ENCODE data around the gene PRPF39.

The PRPF39 gene

DNA sequence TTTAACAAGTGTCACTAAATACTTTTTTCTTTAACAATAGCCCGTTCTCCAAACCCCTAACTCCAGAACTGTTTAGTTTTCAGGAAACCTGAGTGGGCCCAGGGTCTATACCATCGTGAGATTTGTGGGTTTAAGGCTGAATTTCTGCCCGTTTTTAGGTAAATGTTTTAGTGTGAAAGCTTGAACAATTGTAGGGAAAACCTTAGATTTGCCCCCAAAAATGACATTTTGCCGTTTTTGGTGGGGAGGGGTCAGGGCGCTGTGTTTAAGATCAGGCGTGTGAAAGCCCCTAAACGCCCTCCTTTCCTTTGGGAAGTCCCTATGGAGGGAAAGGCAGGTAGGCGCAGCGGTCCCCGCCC, 320 bp upstream of the PRPF39 start:
- DNase-seq = no peak

DNA sequence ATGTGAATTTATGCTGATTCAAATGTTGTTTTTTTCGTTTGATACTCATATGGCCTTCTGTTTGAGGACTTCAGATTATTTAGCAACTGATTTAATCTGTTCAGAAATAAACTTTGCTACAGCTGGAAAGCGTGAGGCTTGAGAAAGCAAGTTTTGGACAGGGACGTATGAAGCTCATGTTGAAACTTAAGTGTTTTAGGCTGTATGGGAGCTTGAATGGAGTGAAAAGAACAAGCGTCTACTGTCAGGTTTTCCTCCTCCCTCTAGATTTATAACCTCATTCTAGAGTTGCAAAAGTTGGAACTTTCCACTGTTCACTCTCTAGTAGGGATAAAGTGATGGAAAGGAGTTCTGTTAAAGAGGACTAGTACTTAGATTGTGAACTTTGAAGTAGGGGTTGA, 1.0 kb downstream of the PRPF39 start:
- DNase-seq = no peak

DNA sequence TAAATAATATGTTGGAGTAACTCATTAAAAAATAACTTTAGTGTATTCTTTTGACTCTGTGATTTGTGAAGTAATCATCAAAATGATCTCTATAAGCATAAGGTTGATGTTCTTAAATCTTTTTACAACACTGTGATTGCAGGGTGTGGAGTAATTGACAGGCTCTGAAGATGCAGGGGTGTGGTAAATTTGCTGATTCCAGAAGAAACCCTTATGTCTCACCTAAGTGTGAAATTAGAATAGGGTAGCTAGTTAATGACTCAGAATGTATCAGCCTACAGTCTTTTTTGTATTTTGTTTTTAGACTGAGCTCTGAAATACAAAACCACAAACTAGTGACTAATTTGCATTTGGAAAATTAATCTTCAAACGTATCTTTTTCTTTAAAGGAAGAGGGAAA, 5.9 kb downstream of the PRPF39 start:
- no peak for DNase-seq

DNA sequence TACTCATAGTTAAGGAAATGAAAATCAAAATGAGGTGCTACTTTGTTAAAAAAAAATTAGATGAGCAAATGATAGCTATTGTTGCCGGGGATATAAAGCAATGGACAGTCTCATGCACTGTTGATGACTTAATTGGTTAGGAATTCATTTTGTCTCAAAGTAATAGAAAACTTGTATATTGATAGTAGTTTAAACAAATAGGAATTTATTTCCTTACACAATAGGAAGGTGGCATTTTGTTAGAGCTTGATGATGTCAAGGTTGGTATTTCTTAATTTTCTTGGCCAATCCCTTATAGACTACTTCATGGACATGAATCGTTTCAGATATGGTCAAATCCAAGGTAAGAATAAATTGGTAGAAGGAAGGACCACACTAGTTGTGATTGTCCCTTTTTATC, 7.8 kb downstream of the PRPF39 start:
- DNase-seq = no peak

DNA sequence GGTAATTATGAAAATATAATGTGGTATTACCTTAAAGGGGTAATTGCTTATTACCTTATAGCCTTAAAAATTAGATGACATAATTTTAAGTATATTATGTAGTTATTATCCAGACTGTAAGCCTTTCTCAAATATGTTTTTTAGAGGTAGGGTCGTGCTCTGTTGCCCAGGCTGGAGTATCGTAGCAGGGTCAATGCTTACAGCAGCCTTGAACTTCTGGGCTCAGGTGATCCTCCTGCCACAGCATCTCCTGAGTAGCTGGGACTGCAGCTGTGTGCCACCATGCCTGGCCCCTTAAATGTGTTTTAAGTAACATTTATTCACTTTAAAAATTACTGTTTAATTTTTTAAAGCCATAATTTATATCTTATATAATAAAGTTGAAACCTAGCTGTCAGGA, 10.4 kb downstream of the PRPF39 start:
- no peak for DNase-seq

DNA sequence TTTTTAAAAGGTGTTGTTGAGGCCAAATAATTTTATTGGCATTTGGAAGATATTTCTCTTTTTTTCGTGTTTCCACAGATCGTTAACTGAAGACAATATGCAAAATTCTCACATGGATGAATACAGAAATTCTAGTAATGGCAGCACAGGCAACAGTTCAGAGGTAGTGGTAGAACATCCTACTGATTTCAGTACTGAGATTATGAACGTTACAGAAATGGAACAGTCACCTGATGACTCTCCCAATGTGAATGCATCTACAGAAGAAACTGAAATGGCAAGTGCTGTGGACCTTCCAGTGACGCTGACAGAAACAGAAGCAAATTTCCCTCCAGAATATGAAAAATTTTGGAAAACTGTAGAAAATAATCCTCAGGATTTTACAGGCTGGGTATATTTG, 11.2 kb downstream of the PRPF39 start:
- DNase-seq = no peak

DNA sequence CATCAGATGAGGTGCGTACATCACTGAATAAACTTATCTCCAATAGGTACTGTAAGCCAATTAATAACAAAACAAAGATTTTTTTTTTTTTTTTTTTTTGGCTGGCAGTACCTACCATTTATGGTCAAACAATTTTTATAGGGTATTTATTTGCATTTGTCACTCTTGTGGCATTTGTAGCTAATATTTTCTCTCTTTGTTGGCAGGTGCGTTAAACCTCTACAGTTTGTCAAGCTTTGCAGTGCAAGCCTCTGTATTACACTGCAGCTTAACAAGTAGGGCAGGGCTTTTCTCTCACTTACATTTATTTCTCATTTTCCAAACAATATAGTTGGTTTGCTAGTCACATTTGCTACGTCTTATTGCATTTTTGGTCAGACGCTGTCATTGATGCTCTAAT, 12.3 kb downstream of the PRPF39 start:
- no peak for DNase-seq

DNA sequence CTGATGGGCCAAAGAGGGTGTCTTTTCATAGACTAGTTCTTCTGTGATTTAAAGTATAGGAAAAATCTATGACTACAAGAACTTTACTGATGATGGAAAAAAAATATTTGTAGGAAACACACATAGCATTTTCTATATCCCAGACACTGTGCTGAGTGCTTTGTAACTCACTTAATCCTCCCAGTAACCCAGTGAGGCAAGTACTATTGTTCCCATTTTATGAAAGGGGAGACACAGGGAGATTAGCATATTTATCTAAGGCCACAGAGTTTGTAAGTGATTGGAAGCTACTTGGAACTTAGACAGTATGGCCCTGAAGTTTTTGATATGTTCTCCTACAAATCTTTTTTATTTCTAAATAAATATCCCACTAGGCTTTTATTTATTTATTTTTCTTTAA, 19.9 kb downstream of the PRPF39 start:
- no peak for DNase-seq

DNA sequence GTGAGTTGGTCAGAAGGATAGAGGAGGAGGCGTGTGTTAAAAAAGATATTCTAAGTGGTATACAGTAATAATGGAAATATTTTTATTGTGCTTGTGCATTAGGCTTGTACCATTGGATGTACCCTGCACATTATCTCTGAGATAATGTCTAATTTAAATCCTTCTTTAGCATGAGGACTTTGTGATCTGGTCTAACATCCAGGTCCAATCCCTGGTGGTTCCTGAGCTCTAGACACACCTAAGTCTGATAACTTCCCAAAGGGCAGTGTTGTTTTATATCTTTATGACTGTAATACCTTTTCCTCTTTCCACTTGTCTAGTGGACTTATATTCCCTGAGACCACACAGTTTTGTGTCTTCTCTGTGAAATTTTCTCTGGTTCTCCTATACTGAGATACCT, 20.6 kb downstream of the PRPF39 start:
- DNase-seq = no peak

DNA sequence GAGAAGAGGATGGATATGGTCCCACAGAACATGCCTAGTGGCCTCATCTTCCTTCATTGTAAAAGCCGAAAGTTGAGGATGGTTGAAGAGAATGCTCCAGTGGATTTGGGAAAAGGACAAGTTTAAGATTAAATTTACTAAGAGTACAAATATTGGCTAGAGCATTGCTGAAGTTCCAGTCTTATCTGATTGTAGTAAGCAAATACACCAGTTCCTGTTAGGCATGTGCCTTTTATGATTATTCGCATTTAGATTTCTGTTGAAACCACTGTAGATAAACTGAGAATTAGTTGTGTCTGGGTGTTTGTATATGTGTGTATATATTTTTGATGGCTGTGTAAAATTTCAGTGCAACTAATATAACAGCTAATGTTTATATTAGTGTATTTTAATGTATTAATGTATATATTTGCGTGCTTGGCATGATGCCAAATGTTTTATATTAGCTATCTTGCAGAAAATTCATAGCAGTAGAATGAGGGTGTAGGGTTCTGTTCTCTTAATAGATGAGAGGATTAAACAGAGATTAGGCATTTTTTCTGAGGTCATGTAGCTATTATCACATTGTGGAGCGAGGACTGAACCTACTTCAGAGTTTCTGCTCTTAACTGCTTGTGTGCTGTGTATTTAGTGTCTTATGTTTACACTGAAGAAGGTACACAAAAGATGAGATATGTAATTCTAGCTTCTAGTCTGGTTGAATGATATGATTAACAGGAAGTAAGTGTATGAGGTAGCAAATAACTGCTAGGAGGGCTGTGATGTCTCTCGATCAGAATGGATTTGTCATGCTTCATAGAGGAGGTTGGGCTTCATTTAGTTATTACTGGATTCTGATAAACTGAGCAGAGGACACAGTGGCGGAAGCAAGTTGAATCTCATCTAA, 29.2 kb downstream of the PRPF39 start:
- DNase-seq = no peak

DNA sequence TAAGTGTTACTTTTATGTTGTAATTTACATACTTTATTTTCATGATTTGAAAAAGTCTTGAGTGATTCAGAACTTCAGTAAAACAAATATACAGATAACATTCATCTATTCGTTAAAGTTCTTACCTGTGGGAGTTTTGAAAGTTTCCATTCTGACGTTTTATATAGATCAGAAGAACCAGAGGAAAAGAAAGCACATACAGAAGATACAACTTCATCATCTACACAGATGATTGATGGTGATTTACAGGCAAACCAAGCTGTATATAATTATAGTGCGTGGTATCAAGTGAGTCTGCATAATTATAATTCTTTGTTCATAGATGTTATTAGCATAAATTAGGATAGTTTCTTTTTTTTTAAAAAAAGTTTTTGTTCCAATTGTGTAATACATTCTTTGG, 30.4 kb downstream of the PRPF39 start:
- DNase-seq = no peak

DNA sequence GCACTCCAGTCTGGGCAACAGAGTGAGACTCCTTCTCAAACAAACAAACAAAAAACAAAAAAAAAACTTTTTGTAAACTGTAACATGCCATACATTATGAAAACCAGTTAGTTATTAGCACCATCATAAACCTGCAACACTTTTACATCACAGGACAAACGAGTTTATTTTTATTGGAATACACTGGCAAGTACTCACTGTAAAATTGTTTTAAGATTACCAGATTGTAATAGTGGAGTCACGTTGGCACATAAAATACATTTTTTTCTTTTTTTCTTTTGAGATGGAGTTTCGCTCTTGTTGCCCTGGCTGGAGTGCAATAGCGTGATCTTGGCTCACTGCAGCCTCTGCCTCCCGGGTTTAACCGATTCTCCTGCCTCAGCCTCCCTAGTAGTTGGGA, 34.7 kb downstream of the PRPF39 start:
- no peak for DNase-seq

DNA sequence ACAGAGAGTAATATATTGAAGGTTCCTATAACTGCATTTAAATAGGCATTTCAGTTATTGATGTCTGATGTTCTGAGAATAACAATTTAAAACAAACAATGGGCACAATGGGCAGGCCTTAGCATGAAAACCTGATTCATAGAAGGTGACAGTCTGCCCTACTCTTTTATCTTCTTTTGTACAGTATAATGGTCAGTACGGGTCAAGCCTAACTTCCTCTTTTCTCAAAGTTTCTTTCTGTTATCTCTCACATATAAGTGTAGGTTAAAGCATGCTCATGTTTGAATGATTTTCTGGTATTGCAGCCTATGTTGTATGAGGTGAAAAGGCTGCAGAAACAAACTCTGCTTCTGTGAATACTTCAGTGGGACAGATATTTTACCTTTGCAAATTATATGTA, 36.2 kb downstream of the PRPF39 start:
- DNase-seq = no peak

DNA sequence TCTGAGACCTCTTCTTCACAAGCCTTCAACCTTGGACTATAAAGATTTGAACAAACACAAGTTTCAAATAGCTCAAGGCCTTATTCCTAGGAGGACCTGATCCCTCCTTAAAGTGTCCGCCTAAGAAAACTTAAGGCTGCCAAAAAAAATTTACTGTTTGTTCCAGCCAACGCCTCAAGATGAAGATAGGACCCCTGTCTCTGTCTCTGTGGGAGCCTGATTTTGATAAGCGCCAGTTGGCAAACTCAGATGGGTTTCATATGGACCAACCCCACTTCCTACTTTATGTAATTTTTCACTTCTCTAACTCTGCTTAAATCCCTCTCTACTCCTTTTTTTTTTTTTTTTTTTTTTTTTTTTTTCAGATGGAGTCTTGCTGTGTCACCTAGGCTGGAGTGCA, 39.4 kb downstream of the PRPF39 start:
- no peak for DNase-seq

DNA sequence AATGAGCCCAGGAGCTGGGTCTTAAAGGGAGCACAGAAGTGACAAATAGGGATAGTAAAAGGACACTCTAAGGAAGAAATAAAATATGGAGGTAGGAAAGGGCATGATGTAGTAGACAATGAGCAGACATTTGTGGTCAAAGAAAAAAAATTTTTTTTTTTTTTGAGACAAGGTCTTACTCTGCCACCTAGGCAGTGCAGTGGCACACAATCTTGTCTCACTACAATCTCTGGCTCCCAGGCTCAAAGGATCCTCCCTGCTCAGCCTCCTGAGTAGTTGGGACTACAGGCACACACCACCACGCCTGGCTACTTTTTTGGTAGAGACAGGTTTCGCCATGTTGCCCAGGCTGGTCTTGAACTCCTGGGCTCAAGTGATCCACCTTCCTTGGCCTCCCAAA, 41.8 kb downstream of the PRPF39 start:
- no peak for DNase-seq

DNA sequence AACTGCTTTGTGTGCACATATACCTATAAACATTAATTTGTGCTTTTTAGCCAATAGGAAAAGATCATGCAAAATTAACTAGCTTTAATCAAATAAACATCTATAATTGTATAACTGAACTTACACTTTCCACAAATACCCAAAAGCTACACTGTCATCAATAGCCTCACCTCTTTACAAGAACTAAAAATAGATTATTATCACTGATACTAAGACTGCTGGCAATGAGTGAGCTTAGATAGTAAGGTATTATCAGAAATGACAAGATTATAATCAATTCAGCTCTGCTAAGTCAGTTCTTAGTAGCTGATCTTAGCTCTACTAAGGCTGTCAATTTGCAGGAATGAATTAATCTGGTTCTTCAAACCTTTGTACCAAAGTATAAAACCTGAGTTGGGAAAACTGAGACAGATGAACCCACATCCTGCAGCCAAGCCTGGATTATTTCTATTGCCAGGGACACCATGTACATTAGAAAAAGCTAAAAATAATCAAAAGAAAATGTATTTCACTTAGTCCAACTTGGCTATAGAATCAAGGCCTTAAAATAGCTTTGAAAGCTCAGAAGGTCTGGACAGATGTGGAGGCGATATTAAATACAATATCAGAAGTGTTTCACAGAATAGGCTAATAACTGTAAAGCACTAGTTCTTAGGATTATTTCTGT, 45.2 kb downstream of the PRPF39 start:
- DNase-seq = no peak

DNA sequence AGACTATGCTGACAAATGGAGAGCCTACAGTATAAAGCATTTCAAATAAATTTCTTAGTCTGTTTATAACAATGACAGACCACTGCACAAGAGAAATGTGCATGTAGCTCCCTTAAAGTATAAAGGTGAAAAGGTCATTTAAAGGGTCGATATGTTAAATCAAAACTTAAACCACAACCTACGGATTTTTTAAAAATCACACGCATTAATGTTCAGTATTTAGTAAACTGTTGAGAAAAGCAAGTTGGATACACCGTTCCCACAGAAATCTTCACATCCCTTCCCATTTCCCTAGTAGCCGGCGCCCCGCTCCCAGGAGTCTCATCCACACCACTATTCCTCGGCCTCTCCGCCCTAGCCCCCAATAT, 49.8 kb downstream of the PRPF39 start:
- DNase-seq = no peak

DNA sequence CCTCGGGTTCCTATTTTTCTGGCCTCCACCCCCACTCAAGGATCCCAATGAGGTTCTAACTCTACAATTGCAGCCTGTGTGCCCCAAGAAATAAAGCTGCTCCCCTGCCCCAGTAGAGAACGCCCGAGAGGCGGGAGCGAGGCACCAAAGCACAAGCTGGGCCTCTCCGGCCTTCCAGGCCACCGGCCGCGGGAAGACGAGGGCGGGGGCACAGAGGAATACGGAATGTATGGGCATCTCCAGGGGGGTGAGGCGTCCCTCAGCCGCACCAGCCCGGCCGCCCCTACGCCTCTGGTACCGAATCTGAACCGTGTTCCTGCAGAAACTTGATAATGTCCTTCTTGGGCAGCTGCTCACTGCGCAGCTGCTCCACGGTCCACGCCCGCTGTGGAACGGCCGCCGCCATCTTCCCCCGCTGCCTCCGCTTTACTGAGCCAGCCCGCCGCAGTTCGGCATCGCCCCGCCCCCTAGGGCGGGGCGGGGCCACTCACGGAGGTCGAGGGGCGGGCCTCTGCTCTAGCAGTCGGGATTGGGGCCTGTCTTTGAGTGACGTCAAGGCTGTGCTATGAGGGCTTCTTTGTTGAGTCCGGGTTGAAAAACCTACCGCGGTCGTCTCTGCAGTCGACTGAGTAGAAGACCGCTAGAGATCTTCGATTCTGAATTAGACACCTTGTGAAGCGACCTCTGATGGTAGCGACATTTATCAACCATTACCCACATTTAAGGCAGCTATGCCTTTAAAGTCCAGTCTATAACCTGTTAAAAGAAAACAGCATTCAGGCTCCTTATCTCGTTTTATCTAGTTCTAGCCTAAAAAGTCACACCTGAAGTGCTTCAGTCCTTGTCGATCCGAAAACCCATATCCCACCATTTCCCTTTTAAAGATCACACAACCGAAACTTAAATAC, 50.4 kb downstream of the PRPF39 start, which contains the start of gene FKBP3:
FKBP3 (minus strand) TSS at position 431 of the 908 bp plus-strand sequence; CDS start at position 406, 25 bp downstream.
- peak; percentile 94 for DNase-seq

DNA sequence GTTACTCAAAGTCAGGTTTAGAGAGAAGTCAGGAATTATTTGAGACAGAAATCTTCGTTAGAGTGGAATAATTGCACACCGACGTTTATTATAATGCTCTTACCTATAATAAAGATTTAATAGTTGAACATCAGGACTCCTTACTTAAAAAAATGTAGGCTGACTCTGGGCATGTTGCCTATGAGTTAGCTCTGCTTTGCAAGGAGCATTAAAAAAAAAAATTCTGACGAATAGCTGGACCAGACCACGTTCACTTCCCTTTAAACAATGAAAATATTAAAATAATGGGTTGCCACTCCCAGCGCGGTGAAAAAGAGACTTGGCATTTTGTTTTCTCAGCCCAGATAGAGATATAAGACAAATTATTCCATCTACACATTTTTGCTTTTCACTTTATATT, 51.2 kb downstream of the PRPF39 start:
- no peak for DNase-seq

DNA sequence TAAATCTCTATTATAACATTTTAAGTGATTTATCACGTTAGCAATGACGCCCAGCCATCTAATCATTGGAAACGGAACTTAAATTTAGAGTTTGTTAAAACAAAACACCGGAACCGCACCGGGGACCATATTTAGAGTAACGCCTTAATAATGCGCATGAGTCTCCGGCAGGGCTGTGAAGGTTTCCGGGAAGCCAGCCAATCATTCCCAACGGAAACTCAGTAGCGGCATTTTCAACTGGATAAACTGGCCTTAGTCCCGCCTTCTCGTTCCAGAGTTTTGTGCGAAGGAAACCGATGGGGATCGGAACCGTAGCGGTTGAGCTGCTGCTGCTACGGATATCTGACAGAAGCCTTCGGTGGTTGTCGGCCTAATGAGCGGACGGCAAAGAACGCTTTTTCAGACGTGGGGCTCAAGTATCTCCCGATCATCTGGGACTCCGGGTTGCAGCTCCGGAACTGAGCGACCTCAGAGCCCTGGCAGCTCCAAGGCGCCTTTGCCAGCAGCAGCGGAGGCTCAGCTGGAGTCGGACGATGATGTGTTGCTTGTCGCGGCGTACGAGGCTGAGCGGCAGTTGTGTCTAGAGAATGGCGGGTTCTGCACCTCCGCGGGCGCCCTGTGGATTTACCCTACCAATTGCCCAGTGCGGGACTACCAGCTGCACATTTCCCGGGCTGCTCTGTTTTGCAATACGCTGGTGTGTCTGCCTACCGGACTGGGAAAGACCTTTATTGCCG, 51.9 kb downstream of the PRPF39 start, which contains the start of gene FANCM:
FANCM (plus strand) TSS at position 272 of the 737 bp plus-strand sequence; CDS start at position 374, 102 bp downstream.
- peak; percentile 84 for DNase-seq

DNA sequence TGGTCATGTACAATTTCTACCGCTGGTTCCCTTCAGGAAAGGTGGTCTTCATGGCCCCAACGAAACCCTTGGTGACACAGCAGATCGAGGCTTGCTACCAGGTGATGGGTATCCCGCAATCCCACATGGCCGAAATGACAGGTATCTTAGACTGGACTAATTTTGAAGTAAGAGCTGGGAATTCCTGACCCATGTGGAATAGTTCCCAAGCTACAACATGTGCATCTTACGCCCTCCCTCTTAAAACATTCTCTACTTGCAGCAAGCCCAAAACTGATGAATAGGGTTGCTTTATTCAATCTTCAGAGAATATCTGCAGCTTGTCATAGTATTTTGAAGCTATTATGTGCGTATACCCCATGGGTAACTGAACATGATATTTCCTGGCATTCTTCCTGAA, 52.5 kb downstream of the PRPF39 start:
- no peak for DNase-seq

DNA sequence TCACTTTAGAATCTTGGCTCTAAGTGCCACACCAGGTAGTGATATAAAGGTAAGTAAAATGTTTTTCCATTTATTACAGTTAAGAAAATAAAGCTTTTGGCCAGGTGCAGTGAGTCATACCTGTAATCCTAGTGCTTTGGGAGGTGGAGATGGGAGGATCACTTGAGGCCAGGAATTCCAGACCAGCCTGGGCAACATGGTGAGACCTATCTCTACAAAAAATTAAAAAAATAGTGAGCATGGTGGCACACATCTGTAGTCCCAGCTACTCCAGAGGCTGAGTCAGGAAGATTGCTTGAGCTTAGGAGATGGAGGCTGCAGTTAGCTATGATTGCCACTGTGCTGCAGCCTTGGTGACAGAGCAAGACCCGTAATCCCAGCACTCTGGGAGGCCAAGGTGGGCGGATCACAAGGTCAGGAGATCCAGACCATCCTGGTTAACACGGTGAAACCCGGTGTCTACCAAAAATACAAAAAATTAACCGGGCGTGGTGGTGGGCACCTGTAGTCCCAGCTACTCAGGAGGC, 56.8 kb downstream of the PRPF39 start:
- DNase-seq = no peak
